ENCODE results near the gene SGPL1.

Gene SGPL1

DNA sequence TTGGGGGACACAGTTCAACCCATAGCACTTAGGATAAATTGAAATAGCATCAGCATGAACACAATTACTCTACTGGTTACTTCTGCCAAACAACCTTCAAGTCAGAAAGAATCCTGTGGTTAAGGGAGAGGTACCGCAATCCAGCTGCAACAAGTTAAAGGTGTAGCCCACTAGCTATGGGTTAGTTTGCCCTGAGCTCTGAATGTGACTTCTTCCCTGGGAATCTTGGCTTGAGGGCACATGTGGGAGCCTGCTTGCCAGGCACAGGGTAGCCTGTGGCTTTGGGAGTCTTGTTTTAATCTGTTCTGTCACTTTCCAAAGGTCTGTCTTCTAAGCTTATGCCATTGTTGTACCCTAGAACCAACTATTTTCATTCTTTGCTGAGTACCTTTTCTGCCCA, 8.9 kb upstream of the SGPL1 start:
- no peak for TF ChIP-seq CTCF (IDR thresholded peaks at IDR 0.05; ENCODE audit: low read depth, low read length)

GRCh38 chr10:70807556-70807955, 8.2 kb upstream of the SGPL1 start:
- no peak overlapping the region for H3K4me3 ChIP-seq (ENCODE audit: low read depth, low read length)
- no peak for TF ChIP-seq CTCF (IDR thresholded peaks at IDR 0.05; ENCODE audit: low read depth, low read length)

More for the DNA sequence above, 8.9 kb upstream of the SGPL1 start:
- H3K4me3 ChIP-seq (ENCODE audit: low read depth, low read length), result no peak overlapping the region

- TF ChIP-seq CTCF (IDR thresholded peaks at IDR 0.05; ENCODE audit: low read depth, low read length), result no peak
- H3K4me3 ChIP-seq (ENCODE audit: low read depth, low read length), result no peak overlapping the region
Observed at GRCh38 chr10:70809011-70809611, 6.6 kb upstream of the SGPL1 start.

DNA sequence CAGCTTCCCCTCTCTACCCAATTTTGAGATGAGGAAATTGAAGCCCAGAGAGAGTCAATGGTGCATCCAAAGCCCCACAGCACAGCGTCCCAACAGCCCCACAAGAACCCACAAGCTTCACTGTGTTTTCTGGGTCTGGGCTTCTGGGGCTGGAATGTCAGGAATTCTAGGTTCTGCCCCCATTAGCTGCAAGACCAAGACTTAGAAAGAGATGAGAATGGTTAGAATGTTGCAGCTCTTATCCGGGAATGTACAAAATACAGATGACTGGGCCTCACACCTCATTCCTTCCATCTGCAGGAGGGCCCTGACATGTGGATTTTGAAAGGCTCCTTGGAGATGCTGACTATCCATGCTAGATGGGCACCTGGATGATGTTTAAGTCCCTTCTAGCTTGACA, 6.0 kb upstream of the SGPL1 start:
- H3K4me3 ChIP-seq (ENCODE audit: low read depth, low read length), result no peak overlapping the region
- no peak for TF ChIP-seq CTCF (IDR thresholded peaks at IDR 0.05; ENCODE audit: low read depth, low read length)

GRCh38 chr10:70810967-70811366, 4.8 kb upstream of the SGPL1 start:
- H3K4me3 ChIP-seq (ENCODE audit: low read depth, low read length), result no peak overlapping the region
- no peak for TF ChIP-seq CTCF (IDR thresholded peaks at IDR 0.05; ENCODE audit: low read depth, low read length)

- no peak overlapping the region for H3K4me3 ChIP-seq (ENCODE audit: low read depth, low read length)
- TF ChIP-seq CTCF (IDR thresholded peaks at IDR 0.05; ENCODE audit: low read depth, low read length), result no peak
Observed at GRCh38 chr10:70811881-70812280, 3.9 kb upstream of the SGPL1 start.

DNA sequence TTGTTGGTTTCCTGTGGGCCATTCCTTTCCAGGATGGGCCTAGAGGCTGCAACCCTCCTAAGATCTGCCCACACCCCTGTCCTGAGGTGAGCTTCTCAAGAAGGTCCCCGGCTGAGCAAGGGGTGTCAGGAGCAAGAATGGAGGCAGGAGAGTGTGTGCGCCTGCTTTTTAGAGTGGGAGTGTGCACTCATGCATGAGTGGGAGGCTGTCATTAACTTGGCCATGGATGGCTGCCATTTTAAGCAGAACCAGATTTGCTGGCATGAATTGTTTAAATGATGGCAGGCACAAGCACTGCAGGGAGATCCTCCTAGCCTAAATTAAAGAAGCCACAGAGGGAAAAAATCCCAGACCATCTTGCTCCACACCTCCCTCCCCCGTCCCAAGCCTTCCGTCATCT, 2.9 kb upstream of the SGPL1 start:
- no peak overlapping the region for H3K4me3 ChIP-seq (ENCODE audit: low read depth, low read length)
- TF ChIP-seq CTCF (IDR thresholded peaks at IDR 0.05; ENCODE audit: low read depth, low read length), result no peak

All from WI38 (cell line).